Endothelial cell of umbilical vein (primary cell): ENCODE results near the gene STUM. TPM values are rescaled to one million over a fixed set of nuclear protein-coding genes. Genes with fewer than 3 reads are reported as not detected.

Experiments used
- BruUV-seq: library from RNA; stranded (reverse); fragments of 400-500 nt; replicated peaks from 2 replicates; lab custom pipeline; 2021; lab: Mats Ljungman, UMichigan
- CTCF ChIA-PET: fragments of 300-600, 350-600 bp; sonication (Branson Sonifier 250); formaldehyde crosslinking; loops from one replicate; lab custom pipeline; 2021; ENCODE audit warnings: antibody characterized with exemption, inconsistent platforms; lab: Charles Lee
- POLR2A ChIA-PET: fragments of 300-600, 350-600 bp; sonication (Branson Sonifier 250); formaldehyde crosslinking; loops from one replicate; lab custom pipeline; 2021; ENCODE audit warnings: antibody characterized with exemption, inconsistent platforms; lab: Charles Lee
- DNase-seq: peaks from one replicate; pipeline ENCODE4 v3.0.0-alpha.2; 2011; ENCODE audit warnings: low read depth, low spot score
- FAIRE-seq: peaks from 2 replicates; lab custom pipeline; 2011; peaks lifted over from hg19 to GRCh38; lab: Jason Lieb, UNC
- H2AFZ ChIP-seq: 2 replicates; pipeline ENCODE4 v1.6.0; 2012; ENCODE audit warnings: low read depth, low read length, control low read depth, inconsistent platforms
- H3K27ac ChIP-seq: 2 replicates; pipeline ENCODE4 v1.5.1; 2011; ENCODE audit warnings: low read depth, mild to moderate bottlenecking, control low read depth, low read length, moderate library complexity; ENCODE audit not compliant: insufficient read depth
- H3K27me3 ChIP-seq, 2 experiments: 2 replicates each; pipeline versions ENCODE4 v1.6.0 to v1.6.1; 2011; ENCODE audit warnings: low read length in 2 of 2, mixed read lengths in 1 of 2; ENCODE audit not compliant: control insufficient read depth in 2 of 2, insufficient read depth in 2 of 2
- H3K36me3 ChIP-seq, 2 experiments: 2 replicates in 1 of 2; 3 replicates in 1 of 2; pipeline ENCODE4 v1.5.1; 2011; ENCODE audit warnings: low read length in 2 of 2, mild to moderate bottlenecking in 1 of 2, moderate library complexity in 1 of 2; ENCODE audit not compliant: control insufficient read depth in 2 of 2, insufficient read depth in 2 of 2; ENCODE audit errors: extremely low read depth in 1 of 2
- H3K4me1 ChIP-seq: 3 replicates; pipeline ENCODE4 v1.5.1; 2011; ENCODE audit warnings: mild to moderate bottlenecking, low read length; ENCODE audit not compliant: control insufficient read depth, insufficient read depth; ENCODE audit errors: extremely low read depth
- H3K4me2 ChIP-seq: 2 replicates; pipeline ENCODE4 v1.6.1; 2011; ENCODE audit warnings: low read length, control low read depth, mixed read lengths; ENCODE audit not compliant: insufficient read depth
- H3K4me3 ChIP-seq, 3 experiments: fragments of 200-600 bp in 1 of 3; sonication (generic), shearing (Covaris generic) in 1 of 3; replicated peaks in 1 of 3; 2 replicates each; pipeline ENCODE4 v1.5.1; 2011 to 2016; ENCODE audit warnings: control low read depth in 3 of 3, low read length in 3 of 3, mild to moderate bottlenecking in 2 of 3, inconsistent platforms in 1 of 3, low read depth in 1 of 3, moderate library complexity in 1 of 3; ENCODE audit not compliant: insufficient read depth in 1 of 3
- H3K79me2 ChIP-seq: 2 replicates; pipeline ENCODE4 v1.6.0; 2012; ENCODE audit warnings: low read length, inconsistent platforms; ENCODE audit not compliant: control insufficient read depth, insufficient read depth
- H3K9ac ChIP-seq: replicated peaks from 2 replicates; pipeline ENCODE3; 2011; ENCODE audit warnings: low read length, control low read depth; ENCODE audit not compliant: insufficient read depth; ENCODE audit errors: extremely low read depth
- H3K9me1 ChIP-seq: replicated peaks from 3 replicates; pipeline ENCODE4 v1.6.0; 2011; ENCODE audit warnings: mild to moderate bottlenecking, low read length; ENCODE audit not compliant: control insufficient read depth, insufficient read depth; ENCODE audit errors: extremely low read depth
- H3K9me3 ChIP-seq: replicated peaks from 2 replicates; pipeline ENCODE4 v1.5.1; 2012; ENCODE audit warnings: low read length, inconsistent platforms; ENCODE audit not compliant: control insufficient read depth, insufficient read depth
- H4K20me1 ChIP-seq: replicated peaks from 2 replicates; pipeline ENCODE3; 2011; ENCODE audit warnings: mild to moderate bottlenecking, low read length; ENCODE audit not compliant: control insufficient read depth, insufficient read depth; ENCODE audit errors: extremely low read depth
- EZH2 ChIP-seq: IDR thresholded peaks from 2 replicates; pipeline ENCODE4 v1.6.1; 2012; ENCODE audit warnings: borderline replicate concordance, low read depth, mild to moderate bottlenecking, moderate library complexity, low read length, inconsistent platforms; ENCODE audit not compliant: severe bottlenecking
- FOS ChIP-seq: IDR thresholded peaks from 2 replicates; pipeline ENCODE4 v1.6.1; 2011; ENCODE audit warnings: mild to moderate bottlenecking, low read length, moderate library complexity, borderline replicate concordance; ENCODE audit not compliant: insufficient read depth
- GATA2 ChIP-seq: IDR thresholded peaks from 2 replicates; pipeline ENCODE4 v1.7.0; 2011; ENCODE audit warnings: low read depth, mild to moderate bottlenecking, moderate library complexity, mixed read lengths, low read length; ENCODE audit not compliant: insufficient read length, insufficient read depth
- JUN ChIP-seq: IDR thresholded peaks from 2 replicates; pipeline ENCODE4 v1.6.1; 2011; ENCODE audit warnings: borderline replicate concordance, low read depth; ENCODE audit not compliant: insufficient read length, insufficient read depth
- MAX ChIP-seq: IDR thresholded peaks from 2 replicates; pipeline ENCODE4 v1.6.1; 2011; ENCODE audit not compliant: insufficient read depth, insufficient read length
- POLR2A ChIP-seq: IDR thresholded peaks from 2 replicates; pipeline ENCODE4 v1.6.1; 2012; ENCODE audit warnings: low read depth, mild to moderate bottlenecking, control low read depth, low read length
- POLR2AphosphoS5 ChIP-seq: IDR thresholded peaks from 2 replicates; pipeline ENCODE4 v1.6.1; 2012; ENCODE audit warnings: low read depth, mild to moderate bottlenecking, control low read depth, low read length, moderate library complexity; ENCODE audit not compliant: insufficient read depth
- dilution Hi-C: fragments of 300-500 bp; cut with MboI; formaldehyde crosslinking; loops from one replicate; pipeline ENCODE4 v1.15.0; 2019; ENCODE audit warnings: low sequenced_read_pairs; ENCODE audit not compliant: extremely low pct_ligation_motif_present
- intact Hi-C: fragments of 100-400 bp; cut with micrococcal nuclease; formaldehyde crosslinking; loops from one replicate; pipeline ENCODE4 v1.10.0; 2022
- polyA plus RNA-seq, 4 experiments: library from polyadenylated mRNA; depleted of rRNA in 3 of 4; stranded (reverse) in 3 of 4; unstranded in 1 of 4; fragments of >200 nt; gene quantifications; 2 replicates each; pipeline versions ENCODE4 v1.2.1 to v1.2.3, GENCODE V29; 2011 to 2012; ENCODE audit warnings: missing spikeins in 1 of 4
- total RNA-seq: library from RNA; stranded (reverse); gene quantifications from 2 replicates; pipeline ENCODE4 v1.2.3, GENCODE V29; 2021

STUM gene
- total and polyA plus RNA-seq, 2 donors (not counting 3 experiments of a cell fraction or from before 2014, with no cell fraction given): not detected

DNA sequence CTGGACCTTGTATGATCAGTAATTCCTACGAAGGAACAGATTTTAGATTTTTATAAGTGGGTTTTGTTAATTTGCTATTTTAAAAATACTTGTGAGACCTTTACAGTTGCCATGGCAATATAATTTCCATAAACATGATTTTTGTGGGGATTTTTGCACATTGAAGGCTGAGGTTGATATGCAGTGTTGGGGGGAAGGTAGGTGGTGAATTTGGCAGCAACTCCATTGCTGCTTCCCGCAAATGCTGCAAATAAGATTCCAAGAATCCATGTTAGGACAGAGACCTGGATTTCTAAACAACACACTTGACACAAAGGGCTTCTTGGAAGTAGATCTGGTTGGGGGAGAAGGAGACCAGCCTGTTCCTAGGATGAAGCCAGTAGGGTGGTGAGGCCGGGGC is 18.2 kb downstream of the STUM start:
- Histone ChIP-seq H3K4me3 (no peak overlapping the region), H3K9ac (no peak overlapping the region), H3K27ac (no peak overlapping the region), H3K79me2 (no peaks in the 10 kb centered on the region), H4K20me1 (no peaks in the 10 kb centered on the region), H2AFZ (no peak overlapping the region), H3K4me2 (no peak overlapping the region), H3K4me1 (no peaks in the 10 kb centered on the region), H3K9me3 (no peaks in the 10 kb centered on the region), H3K27me3 (peaks cover 3 to 5% of the 10 kb centered on the region in 2 experiments), H3K36me3 (no peaks in the 10 kb centered on the region), H3K9me1 (no peaks in the 10 kb centered on the region)
- DNase-seq (no peak), FAIRE-seq (no peak)
- POLR2A ChIA-PET: no interaction called here
- dilution Hi-C loops (no loop called here), intact Hi-C loops (no loop called here)
- BruUV-seq: no TSS peak
- TF ChIP-seq EZH2 (no peak), GATA2 (no peak), MAX (no peak), FOS (no peak), POLR2AphosphoS5 (no peak), JUN (no peak), POLR2A (no peak)
- CTCF ChIA-PET: interaction anchor here (0.8 kb wide), 1 partner anchor 10 kb away, joined by 3 read pairs; no protein-coding TSS in a partner anchor
